ENCODE data around the gene CD300LB. TPM values are rescaled to one million over a fixed set of nuclear protein-coding genes. Genes with fewer than 3 reads are reported as not detected.

Gene CD300LB
- total RNA-seq, 1 donor from 2014 or later = not detected

DNA sequence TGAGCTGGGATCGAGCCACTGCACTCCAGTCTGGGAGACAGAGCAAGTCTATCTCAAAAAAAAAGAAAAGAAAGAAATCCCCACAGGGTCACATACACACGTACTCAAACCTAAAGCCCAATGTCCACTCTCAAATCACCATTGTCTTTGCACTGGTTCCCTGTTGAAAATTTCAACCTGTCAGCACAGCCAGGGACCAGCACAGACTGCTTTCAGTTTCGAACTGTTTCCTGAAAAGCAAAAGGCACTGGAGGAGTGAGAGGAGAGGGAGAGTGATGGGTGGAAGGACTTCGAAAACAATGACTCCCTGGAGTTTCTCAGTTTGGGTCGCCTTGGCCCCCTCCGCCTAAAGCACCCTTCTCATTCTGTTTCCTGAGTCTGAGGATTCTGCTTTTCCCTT is 23.6 kb upstream of the CD300LB start:
- Mint-ChIP-seq H3K4me3 (no peak overlapping the region), H3K4me1 (no peaks in the 10 kb centered on the region), H3K27me3 (ENCODE audit: low read depth) (peaks cover 54% of the 10 kb centered on the region), H3K9me3 (peaks cover 16% of the 10 kb centered on the region), H3K27ac (no peak overlapping the region), H3K36me3 (no peaks in the 10 kb centered on the region)
- no peak for DNase-seq (ENCODE audit: low spot score in 2 of 2, unreplicated experiment in 2 of 2)
- TF ChIP-seq CTCF (IDR thresholded peaks at IDR 0.05; ENCODE audit: unreplicated experiment) = no peak

- H3K4me3 Mint-ChIP-seq = no peak overlapping the region
- H3K9me3 Mint-ChIP-seq = peaks cover 4% of the 10 kb centered on the region
- H3K4me1 Mint-ChIP-seq = no peaks in the 10 kb centered on the region
- no peak for TF ChIP-seq CTCF (IDR thresholded peaks at IDR 0.05; ENCODE audit: unreplicated experiment)
- H3K36me3 Mint-ChIP-seq = no peaks in the 10 kb centered on the region
- H3K27ac Mint-ChIP-seq = no peak overlapping the region
- no peak for DNase-seq (ENCODE audit: low spot score in 2 of 2, unreplicated experiment in 2 of 2)
- H3K27me3 Mint-ChIP-seq (ENCODE audit: low read depth) = peaks cover 48% of the 10 kb centered on the region
These were observed 20.8 kb upstream of the CD300LB start for GRCh38 chr17:74552037-74552436.

DNA sequence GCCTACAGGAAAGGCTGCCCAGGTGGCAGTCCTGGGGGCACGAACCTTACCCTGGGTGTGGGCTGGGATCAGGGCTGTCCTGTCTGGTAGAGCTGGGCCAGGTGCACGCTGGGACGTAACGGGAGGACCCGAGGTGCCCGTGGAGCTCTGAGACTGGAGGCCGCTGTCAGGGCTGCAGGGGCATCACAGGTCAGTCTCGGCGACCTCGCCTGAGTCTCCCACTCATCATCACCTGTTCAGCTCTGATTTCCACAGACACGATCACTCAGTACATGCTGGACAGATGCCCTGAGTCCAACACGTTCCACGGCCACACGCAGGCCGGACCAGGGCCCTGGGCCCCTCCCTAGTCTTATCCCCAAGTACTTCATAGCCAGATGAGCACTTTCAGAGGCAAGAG is 19.3 kb upstream of the CD300LB start:
- H3K27me3 Mint-ChIP-seq (ENCODE audit: low read depth) = peaks cover 38% of the 10 kb centered on the region
- H3K4me1 Mint-ChIP-seq = no peaks in the 10 kb centered on the region
- H3K4me3 Mint-ChIP-seq = no peak overlapping the region
- H3K36me3 Mint-ChIP-seq = no peaks in the 10 kb centered on the region
- H3K9me3 Mint-ChIP-seq = no peaks in the 10 kb centered on the region
- no peak for TF ChIP-seq CTCF (IDR thresholded peaks at IDR 0.05; ENCODE audit: unreplicated experiment)
- H3K27ac Mint-ChIP-seq = no peak overlapping the region
- DNase-seq (ENCODE audit: low spot score in 2 of 2, unreplicated experiment in 2 of 2) = no peak

- Mint-ChIP-seq H3K27me3 (ENCODE audit: low read depth) (peaks cover 31% of the 10 kb centered on the region), H3K4me3 (no peak overlapping the region), H3K36me3 (no peaks in the 10 kb centered on the region), H3K4me1 (no peaks in the 10 kb centered on the region), H3K27ac (no peak overlapping the region), H3K9me3 (no peaks in the 10 kb centered on the region)
- no peak for DNase-seq (ENCODE audit: low spot score in 2 of 2, unreplicated experiment in 2 of 2)
- no peak for TF ChIP-seq CTCF (IDR thresholded peaks at IDR 0.05; ENCODE audit: unreplicated experiment)
These were observed 18.1 kb upstream of the CD300LB start for GRCh38 chr17:74549343-74549742.

GRCh38 chr17:74547736-74548135 is 16.5 kb upstream of the CD300LB start:
- Mint-ChIP-seq H3K4me1 (no peaks in the 10 kb centered on the region), H3K4me3 (no peak overlapping the region), H3K27ac (no peak overlapping the region), H3K36me3 (no peaks in the 10 kb centered on the region), H3K9me3 (no peaks in the 10 kb centered on the region), H3K27me3 (ENCODE audit: low read depth) (peaks cover 18% of the 10 kb centered on the region)
- DNase-seq (ENCODE audit: low spot score in 2 of 2, unreplicated experiment in 2 of 2) = no peak
- TF ChIP-seq CTCF (IDR thresholded peaks at IDR 0.05; ENCODE audit: unreplicated experiment) = no peak

- TF ChIP-seq CTCF (IDR thresholded peaks at IDR 0.05; ENCODE audit: unreplicated experiment) = no peak
- Mint-ChIP-seq H3K36me3 (no peaks in the 10 kb centered on the region), H3K9me3 (no peaks in the 10 kb centered on the region), H3K27me3 (ENCODE audit: low read depth) (peaks cover 13% of the 10 kb centered on the region), H3K4me1 (no peaks in the 10 kb centered on the region), H3K4me3 (no peak overlapping the region), H3K27ac (no peak overlapping the region)
- no peak for DNase-seq (ENCODE audit: low spot score in 2 of 2, unreplicated experiment in 2 of 2)
These were observed 16.0 kb upstream of the CD300LB start for GRCh38 chr17:74547264-74547663.

Measured in mesothelial cell of epicardium (in vitro differentiated cells).